GM12873 (cell line): ENCODE measurements around the gene SLC24A3.

Source experiments
- CTCF ChIP-seq: IDR thresholded peaks from 2 replicates; pipeline ENCODE4 v1.5.1; 2012; ENCODE audit warnings: low read depth, mild to moderate bottlenecking, moderate library complexity, low read length, control low read depth; ENCODE audit not compliant: insufficient read depth; ENCODE audit errors: missing control alignments

SLC24A3 gene

GRCh38 chr20:19706463-19706862 is 494.0 kb downstream of the SLC24A3 start:
- no peak for TF ChIP-seq CTCF

- no peak for TF ChIP-seq CTCF
Measured at GRCh38 chr20:19709635-19710335, 497.3 kb downstream of the SLC24A3 start.

GRCh38 chr20:19710336-19711120 is 498.1 kb downstream of the SLC24A3 start:
- TF ChIP-seq CTCF: no peak

GRCh38 chr20:19711126-19711525 is 498.7 kb downstream of the SLC24A3 start:
- TF ChIP-seq CTCF: no peak

- TF ChIP-seq CTCF: no peak
Measured at GRCh38 chr20:19712721-19713260, 500.3 kb downstream of the SLC24A3 start.

GRCh38 chr20:19713822-19714578 is 501.6 kb downstream of the SLC24A3 start:
- TF ChIP-seq CTCF: no peak

- no peak for TF ChIP-seq CTCF
Measured at GRCh38 chr20:19714579-19714840, 502.1 kb downstream of the SLC24A3 start.
